NCI-H2171 treated with DMSO at 0.1 percent for 48 hours (cell line): ENCODE results near the gene GRID1.

ENCODE experiments used
- DNase-seq: peaks from one replicate; lab custom pipeline; 2025; lab: John Stamatoyannopoulos, UW

Gene GRID1

GRCh38 chr10:86062647-86063145 is 303.9 kb downstream of the GRID1 start:
- no peak for DNase-seq

DNA sequence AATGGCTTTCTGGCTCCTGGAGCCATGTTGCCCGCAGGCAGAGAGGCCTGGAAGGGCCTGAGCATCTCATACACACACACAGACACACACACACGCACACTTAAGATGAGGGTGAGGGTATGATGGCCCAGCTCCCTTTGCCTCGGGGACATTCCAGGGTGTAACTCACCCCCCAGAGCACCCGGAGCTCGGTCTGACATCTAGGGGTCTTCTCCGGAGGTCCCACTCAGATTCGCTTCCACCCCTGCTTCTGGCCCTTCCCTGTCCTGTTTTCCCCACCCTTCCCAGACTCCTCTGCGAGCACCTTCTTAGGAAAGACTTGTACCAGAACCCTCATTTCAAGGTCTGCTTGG is 304.4 kb downstream of the GRID1 start:
- DNase-seq, result no peak

DNA sequence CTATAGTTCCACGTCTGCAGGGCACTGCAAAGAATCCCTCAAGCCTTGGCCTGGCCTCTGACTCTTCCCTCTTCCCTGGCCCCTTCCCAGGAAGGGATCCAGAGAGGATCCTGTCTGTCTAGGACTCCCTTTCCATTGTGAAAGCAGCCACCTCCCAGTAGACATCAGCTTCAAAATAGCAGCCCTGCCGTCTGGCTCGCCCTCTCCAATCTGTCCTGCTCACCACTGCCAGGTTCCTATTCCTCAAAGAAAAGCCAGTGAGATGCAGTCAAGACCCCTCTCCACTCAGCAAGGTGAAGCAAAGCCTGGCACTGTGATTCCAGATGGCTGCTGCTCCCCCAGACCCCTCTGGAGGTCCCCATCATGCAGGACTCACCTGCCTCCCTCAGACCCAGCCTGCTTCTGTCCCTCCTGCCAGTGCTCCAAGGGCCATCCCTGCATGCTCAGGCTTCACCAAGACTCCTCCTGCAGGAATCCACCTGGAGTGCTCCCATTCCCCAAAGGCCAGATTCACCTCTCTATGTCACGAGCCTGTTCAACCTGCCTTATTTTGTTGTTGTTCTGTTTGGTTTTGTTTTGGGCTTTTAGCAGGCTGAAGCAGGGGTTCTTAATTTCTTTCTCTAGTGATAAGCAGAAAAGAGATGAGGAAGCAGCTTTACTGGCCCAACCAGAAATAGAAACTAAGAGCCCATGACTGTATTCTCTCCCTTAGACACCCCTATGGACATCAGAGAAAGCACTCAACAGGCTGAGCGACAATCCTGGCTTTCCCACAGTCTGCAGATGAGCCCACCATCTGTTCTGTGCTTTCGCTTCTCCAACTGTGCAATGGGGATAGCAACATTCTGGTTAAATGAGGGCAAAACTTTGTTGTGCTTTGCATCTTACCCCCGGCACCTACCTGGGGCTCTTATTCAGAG is 305.1 kb downstream of the GRID1 start:
- DNase-seq, result peak; percentile 10

- DNase-seq, result no peak
Observed at GRCh38 chr10:86060386-86061277, 306.0 kb downstream of the GRID1 start.

- DNase-seq, result no peak
Observed at GRCh38 chr10:86059892-86060291, 306.7 kb downstream of the GRID1 start.

GRCh38 chr10:86058964-86059363 is 307.6 kb downstream of the GRID1 start:
- DNase-seq, result no peak

- no peak for DNase-seq
Observed at GRCh38 chr10:86057708-86058107, 308.9 kb downstream of the GRID1 start.

GRCh38 chr10:86056672-86057071 is 309.9 kb downstream of the GRID1 start:
- DNase-seq, result no peak

- DNase-seq, result no peak
Observed at GRCh38 chr10:86055928-86056327, 310.7 kb downstream of the GRID1 start.

DNA sequence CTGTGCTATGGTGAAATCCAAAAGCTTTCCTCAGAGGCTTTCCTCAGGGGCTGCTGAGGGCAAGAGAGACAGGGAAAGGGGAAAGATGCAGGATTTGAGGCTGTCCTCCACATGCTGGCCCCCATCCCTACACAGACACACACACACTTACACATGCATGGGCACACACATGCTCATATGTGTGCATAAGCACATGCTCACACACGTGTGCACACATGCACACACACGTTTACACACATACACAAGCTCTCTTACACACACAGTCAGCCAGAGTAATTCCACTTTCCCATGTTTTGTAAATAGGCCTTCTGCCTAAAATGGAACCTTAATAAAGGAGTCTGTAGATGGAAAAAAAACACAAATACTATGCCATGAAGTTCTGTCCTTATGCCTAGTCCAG is 312.9 kb downstream of the GRID1 start:
- no peak for DNase-seq

GRCh38 chr10:86051586-86051985 is 315.0 kb downstream of the GRID1 start:
- no peak for DNase-seq

DNA sequence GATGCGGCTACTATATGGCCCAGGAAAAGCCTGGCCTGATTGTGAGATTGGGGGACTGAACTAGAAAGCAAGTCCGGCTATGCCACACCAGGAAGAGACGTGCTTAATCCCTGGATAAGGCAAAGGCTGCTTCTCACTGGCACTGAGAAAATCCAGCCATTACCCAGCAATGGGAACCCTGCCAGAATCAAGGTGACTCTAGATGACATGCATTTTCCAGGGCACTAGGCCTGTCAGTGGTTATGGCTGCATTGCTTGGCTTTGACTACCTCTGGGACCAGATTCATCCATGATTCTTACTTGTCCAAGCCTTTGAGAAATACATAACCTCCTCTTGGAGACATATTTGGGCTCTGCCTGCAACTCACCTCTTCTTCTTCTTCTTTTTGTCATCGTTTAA is 317.2 kb downstream of the GRID1 start:
- DNase-seq, result peak; percentile 6

GRCh38 chr10:86048973-86049372 is 317.6 kb downstream of the GRID1 start:
- DNase-seq, result no peak

- no peak for DNase-seq
Observed at GRCh38 chr10:86048571-86048970, 318.0 kb downstream of the GRID1 start.

DNA sequence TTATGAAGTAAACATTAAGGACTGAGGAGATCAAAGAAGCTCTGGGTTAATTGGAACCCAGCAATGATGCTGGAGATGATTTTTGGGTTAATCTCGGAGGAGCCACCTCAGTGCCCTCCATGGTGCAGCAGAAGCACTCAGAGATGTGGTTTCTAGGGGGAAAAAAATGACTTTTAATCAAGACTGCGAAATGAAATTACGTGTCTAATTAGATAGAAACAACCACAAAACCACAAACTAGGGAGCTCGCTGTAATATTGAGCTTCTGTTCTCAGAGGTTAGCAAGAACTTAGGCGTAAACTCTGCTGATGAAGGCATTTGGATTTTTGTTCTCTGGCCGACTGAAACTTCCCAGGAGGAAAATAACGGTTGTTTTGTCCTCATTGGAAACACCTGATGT is 319.0 kb downstream of the GRID1 start:
- no peak for DNase-seq

GRCh38 chr10:86046845-86047460 is 319.6 kb downstream of the GRID1 start:
- no peak for DNase-seq

DNA sequence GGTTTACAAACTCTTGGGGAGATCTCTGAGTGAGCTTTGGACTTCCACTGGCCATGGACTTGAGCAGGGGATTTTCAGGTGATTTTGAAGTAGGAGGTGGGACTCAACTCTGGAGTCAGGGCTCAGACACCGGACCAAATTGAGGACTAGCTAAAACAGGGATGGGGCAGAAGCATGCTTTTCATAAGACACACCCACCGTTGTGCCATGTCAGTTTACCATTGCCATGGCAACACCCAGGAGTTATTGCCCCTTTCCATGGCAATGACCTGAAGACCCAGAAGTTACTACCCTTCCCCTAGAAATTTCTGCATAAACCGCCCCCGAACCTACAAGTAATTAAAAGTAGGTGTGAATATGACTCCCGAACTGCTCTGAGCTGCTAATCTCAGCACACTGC is 320.7 kb downstream of the GRID1 start:
- DNase-seq, result no peak

- no peak for DNase-seq
Observed at GRCh38 chr10:86044029-86044428, 322.6 kb downstream of the GRID1 start.

- DNase-seq, result peak; percentile 81
Observed at GRCh38 chr10:86043236-86043635, 323.4 kb downstream of the GRID1 start.

DNA sequence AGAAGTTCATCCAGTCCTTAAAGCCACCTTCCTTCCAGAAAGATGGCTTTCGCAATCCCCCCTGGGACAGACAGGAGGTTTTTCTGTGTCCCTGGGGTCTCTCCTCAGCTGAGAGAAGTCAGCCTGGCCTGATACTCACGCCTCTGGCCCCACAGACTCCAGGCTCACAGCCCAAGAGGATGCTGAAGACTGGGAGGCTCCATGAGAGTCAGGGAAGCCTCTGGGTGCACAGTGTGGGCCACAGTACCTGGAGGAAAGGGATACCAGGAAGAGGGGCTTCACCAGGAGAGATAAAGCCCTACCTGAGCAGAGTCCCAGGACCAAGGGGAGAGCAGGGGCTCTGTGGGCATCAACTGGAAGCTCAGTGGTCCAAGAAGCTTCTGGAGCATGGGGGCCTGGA is 324.4 kb downstream of the GRID1 start:
- DNase-seq, result no peak

DNA sequence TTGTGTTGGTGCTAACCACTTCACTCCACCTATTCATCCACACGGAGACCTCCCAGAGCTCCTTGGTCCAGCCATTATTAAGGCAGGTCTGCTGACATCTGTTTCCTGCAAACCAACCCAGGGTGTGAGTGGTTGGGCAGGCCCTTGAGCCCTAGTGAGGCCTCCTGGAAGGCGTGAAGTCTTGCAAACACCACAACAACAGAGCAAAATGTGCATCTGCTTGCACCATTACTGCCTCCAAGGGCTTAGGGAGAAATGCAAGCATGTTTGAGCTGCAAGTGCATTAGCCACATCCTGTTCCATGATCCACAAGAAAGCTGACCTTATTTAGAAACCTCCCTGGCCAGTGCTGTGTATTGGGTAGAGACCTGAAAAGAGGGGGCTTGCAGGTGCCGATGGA is 325.5 kb downstream of the GRID1 start:
- DNase-seq, result no peak

GRCh38 chr10:86038371-86038770 is 328.2 kb downstream of the GRID1 start:
- no peak for DNase-seq
